Left cardiac atrium (tissue), 4 donors: ENCODE results near the gene SMURF1. TPM values are rescaled to one million over a fixed set of nuclear protein-coding genes. Genes with fewer than 3 reads are reported as not detected.
"Not testable (repeated sequence)": the region's sequence is repeated elsewhere in the genome, so short reads cannot be mapped to it uniquely, and the experiment has no call there.

Source experiments
- ATAC-seq, 2 donors: fragments of 200-7000 bp; cut with Tn5 transposase; one replicate each; pipeline ENCODE4 v1.9.1; 2020; ENCODE audit warnings: mild to moderate bottlenecking in 2 of 2, moderate library complexity in 2 of 2
- DNase-seq: peaks from one replicate; pipeline ENCODE4 v3.0.0-alpha.2; 2020
- intact Hi-C, 2 donors: fragments of 100-400 bp; cut with DNase I; formaldehyde crosslinking; loops; one replicate each; pipeline versions ENCODE4 v1.14.1 to v1.15.1; 2022 to 2023
- total RNA-seq, 2 donors: library from RNA; stranded (reverse); fragmentation: NEBNext Ultra II Directional; extraction: Animal tissue kit (Norgen Biotek cat#: 25700); gene quantifications; one replicate each; pipeline ENCODE4 v1.2.1, GENCODE V29; 2021
- donor health status: DM: no; HTN: yes; CAD: no.
- donor health status: DM: no; HTN: yes; CAD: no; lungs with severe emphysema.
- donor health status: DM: yes; HTN: yes; CAD: no.
- donor health status: Dilated cardiomyopathy.

Gene SMURF1
- total RNA-seq, 2 donors from 2014 or later: 11.2 to 15.7 TPM

DNA sequence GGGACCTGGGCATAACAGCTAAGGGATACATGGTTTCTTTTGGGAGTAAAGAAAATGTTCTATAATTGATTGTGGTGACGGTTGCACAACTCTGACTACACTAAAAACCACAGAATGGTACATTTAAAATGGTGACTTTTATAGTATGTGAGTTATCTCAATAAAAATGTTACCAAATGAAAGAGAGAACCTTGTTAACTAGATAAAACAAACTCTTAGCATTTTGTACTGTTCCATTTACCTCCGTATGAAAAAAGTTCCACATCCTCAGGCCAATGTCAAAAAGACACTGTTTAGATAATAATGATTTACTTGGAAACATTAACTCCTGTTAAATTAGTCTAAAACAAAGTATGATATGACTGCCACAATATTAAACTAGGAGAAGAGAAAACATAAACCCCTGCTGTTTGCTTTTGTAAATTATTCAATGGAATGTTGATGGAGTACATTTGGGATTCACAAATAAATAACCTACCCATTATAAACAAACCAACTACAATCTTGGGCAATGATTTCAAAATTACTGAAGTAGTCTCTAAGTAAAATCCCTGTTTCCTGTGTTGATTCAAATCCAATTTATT lies 60.7 kb downstream of the SMURF1 start:
- ATAC-seq: no peak
- no peak for DNase-seq
- intact Hi-C loops: no loop called here

GRCh38 chr7:99080679-99081078 lies 63.2 kb downstream of the SMURF1 start:
- DNase-seq: no peak
- ATAC-seq: no peak
- intact Hi-C loops: no loop called here

DNA sequence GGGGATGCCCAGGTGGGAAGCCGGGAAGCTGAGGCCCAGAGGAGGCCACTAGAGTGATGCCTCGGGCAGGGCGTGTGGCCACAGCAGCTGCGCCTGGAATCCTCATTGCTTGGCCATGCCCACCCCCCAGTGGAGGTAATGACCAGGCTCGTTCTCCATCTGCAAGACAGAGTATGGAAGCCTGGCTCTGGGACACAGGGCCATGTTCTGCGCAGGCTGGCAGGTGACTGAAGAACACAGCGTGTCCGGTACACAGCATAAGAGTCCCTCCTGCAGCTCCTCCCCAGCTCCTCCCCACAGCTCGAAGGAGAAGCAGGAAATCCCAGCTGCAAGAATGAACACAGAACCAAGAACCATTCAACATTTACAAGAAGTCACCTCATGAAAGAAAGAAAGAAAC lies 64.8 kb downstream of the SMURF1 start:
- DNase-seq: no peak
- intact Hi-C loops: no loop called here
- peak in 1 of 2 donors; percentile 35 for ATAC-seq

GRCh38 chr7:99078416-99078815 lies 65.5 kb downstream of the SMURF1 start:
- DNase-seq (no peak), ATAC-seq (no peak)
- intact Hi-C loops: no loop called here

DNA sequence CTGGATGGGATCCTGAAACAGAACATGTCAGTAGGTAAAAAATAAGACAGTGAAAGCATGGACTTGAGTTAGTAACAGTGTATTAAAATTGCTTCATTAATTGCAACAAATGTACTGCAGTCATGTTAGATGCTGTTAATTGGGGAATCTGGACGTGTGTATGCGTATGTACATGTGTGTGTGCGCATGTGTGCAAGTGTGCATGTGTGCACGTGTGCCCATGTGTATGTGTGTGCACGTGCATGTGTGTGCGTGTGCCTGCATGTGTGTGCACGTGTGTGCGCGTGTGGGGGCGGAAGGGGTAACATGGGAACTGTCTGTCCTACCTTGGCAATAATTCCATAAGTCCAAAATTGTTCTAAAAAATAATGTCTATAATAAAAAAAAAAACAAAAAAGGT lies 67.3 kb downstream of the SMURF1 start:
- ATAC-seq (no peak), DNase-seq (no peak)
- intact Hi-C loops: no loop called here

- intact Hi-C loops: no loop called here
- DNase-seq: no peak
- no peak for ATAC-seq
Observed at GRCh38 chr7:99073839-99074446, 70.0 kb downstream of the SMURF1 start.

- intact Hi-C loops: no loop called here
- no peak for DNase-seq
- no peak for ATAC-seq
Observed at GRCh38 chr7:99072126-99072525, 71.8 kb downstream of the SMURF1 start.

- DNase-seq (no peak), ATAC-seq (no peak)
- intact Hi-C loops: no loop called here
Observed at GRCh38 chr7:99070361-99070760, 73.5 kb downstream of the SMURF1 start.

- intact Hi-C loops: no loop called here
- ATAC-seq (no peak), DNase-seq (no peak)
Observed at GRCh38 chr7:99061001-99061776, 82.7 kb downstream of the SMURF1 start.

DNA sequence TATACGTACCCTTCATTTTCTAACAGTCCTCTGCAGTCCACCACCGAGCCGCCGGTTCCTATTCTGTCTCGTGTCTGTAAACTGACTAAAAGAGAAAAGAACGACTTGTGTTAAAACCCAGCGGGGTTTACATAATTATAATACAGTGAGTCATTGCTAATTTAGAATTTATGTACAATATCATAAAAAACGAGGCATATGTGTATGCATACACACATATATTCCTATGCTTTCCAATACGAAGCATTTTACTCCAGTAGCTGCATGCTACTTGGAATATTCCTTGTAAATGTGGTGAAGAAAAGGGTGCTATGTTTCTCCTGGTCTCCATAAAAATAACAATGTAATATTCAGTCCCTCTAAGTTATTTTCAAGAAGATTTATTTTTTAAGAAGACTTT lies 89.1 kb downstream of the SMURF1 start:
- intact Hi-C loops: loop anchor here in 1 of 2 donors (10.0 kb wide), 1 partner anchor 90 kb away; the partner anchor contains the start of gene SMURF1
- no peak for ATAC-seq

DNA sequence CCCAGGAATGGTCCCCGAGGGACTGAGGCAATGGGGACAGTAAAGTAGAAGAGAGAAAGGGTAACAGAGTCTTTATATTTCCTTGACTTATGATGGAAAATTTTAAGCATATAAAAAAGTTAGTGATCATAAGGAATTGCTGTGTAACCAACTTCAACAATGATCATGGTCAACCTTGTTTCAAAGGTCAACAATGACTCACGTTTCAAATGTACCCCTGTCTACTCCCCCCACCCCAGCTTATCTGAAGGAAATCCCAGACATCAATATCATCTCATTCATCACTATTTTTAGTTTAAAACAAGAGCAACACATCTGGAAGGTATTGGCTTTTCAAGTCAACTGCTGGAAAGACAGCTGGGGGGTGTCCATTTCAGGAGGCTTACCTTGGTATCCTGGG lies 92.9 kb downstream of the SMURF1 start:
- intact Hi-C loops: loop anchor here in 1 of 2 donors (10.0 kb wide), 1 partner anchor 94 kb away; the partner anchor contains the start of gene SMURF1
- ATAC-seq: no peak
- DNase-seq: no peak

More for the DNA sequence above, 89.1 kb downstream of the SMURF1 start:
- no peak for DNase-seq

DNA sequence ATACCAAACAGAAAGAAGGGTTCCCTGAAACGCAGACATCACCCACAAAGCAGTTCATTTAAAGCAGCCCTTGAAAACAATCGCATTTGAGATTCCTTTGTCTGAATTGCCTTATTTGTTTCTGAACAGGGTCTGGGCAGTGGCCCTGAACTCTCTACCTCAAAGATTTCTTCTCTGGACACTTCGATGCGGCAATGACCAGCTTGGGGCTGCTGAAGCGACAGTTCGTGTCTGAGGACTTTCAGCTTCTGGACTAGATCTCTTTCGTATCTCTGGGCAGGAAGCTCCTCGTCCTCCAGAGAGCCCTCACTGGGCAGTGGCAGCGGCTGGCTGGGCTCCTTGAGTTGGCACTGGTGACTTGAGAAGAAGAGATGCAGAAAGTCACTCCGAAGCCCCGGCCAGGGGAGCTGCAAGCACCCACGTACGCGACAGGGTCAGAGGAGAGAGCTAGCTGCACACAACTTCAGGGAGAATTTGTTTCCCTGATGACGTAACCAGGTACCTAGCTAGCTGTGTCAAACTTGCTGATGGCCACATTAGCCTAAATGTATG lies 96.3 kb downstream of the SMURF1 start:
- no peak for ATAC-seq
- intact Hi-C loops: loop anchor here in 1 of 2 donors (10.0 kb wide), 1 partner anchor 87 kb away; no protein-coding TSS in a partner anchor
- DNase-seq: no peak

GRCh38 chr7:99046722-99047121 lies 97.2 kb downstream of the SMURF1 start:
- intact Hi-C loops: loop anchor here in 1 of 2 donors (10.0 kb wide), 1 partner anchor 88 kb away; no protein-coding TSS in a partner anchor

DNA sequence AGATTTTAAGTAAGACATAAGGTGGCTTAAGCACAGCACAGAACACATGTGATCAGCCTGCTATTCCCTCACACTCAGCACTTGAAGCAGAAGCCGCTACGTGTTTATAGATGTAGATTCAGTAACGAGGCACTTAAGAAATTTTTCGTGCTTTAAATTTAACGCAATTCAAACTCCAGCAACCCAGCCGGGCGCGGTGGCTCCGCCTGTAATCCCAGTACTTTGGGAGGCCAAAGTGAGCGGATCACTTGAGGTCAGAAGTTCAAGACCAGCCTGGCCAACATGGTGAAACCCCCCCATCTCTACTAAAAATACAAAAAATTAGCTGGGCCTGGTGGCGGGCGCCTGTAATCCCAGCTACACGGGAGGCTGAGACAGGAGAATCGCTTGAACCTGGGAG lies 97.6 kb downstream of the SMURF1 start:
- ATAC-seq: not testable (repeated sequence)
- intact Hi-C loops: loop anchor here in 1 of 2 donors (10.0 kb wide), 1 partner anchor 89 kb away; no protein-coding TSS in a partner anchor

More at GRCh38 chr7:99046722-99047121, 97.2 kb downstream of the SMURF1 start:
- DNase-seq: no peak
- ATAC-seq: no peak

GRCh38 chr7:99044858-99045257 lies 99.0 kb downstream of the SMURF1 start:
- not testable (repeated sequence) for ATAC-seq, DNase-seq
- intact Hi-C loops: loop anchor here in 1 of 2 donors (10.0 kb wide), 1 partner anchor 90 kb away; no protein-coding TSS in a partner anchor

More for the DNA sequence above, 97.6 kb downstream of the SMURF1 start:
- DNase-seq: not testable (repeated sequence)

- no peak for DNase-seq
- intact Hi-C loops: loop anchor here in 1 of 2 donors (10.0 kb wide), 1 partner anchor 92 kb away; no protein-coding TSS in a partner anchor
- peak in 1 of 2 donors; percentile 19 for ATAC-seq
Observed at GRCh38 chr7:99042957-99043356, 101.0 kb downstream of the SMURF1 start.

- DNase-seq: no peak
- intact Hi-C loops: loop anchor here (2.0 to 10.0 kb wide), 2 partner anchors 93 to 271 kb away; no protein-coding TSS in a partner anchor
- no peak for ATAC-seq
Observed at GRCh38 chr7:99041526-99041925, 102.4 kb downstream of the SMURF1 start.

DNA sequence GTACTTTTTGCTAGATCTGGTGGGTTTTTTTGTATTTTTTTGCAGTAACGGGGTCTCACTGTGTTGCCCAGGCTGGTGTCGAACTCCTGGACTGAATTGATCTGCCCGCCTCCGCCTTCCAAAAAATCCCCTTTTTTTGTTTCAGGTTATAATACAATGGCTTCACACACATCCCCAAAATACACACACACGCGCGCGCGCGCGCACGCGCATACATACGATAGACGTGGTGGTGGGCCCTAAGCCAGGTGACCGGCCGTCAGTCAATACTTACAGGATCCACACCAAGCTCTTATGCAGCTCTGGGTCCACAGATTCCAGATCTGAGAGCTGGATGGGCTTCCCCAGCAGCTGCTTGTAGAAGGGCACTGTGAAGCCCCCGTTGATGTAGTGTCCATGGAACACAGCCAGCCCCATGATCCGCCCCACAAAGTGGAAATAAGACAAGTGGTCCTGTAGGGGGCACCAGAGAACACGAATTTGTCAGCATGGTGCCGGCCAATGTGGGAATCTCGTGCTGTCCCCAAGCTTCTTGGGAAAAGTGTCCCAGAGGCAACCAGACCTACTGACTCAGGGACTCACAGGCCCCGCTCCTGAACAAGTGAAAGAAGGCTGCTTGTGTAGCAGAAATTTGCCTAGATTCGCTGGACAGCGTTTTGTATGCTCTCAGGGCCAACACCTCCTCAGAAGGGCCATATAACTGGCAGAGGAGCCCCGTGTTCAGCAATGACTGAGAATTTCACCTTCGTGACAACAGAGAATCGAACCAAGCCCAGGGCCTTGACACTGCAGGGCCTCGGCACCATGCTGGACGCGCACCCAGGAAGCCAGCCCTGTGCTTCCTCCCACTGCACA lies 103.6 kb downstream of the SMURF1 start:
- DNase-seq (peak; percentile 85), ATAC-seq (peak; percentile 66 to 84)
- intact Hi-C loops: loop anchor here (1.0 to 10.0 kb wide), 3 partner anchors 94 to 273 kb away; no protein-coding TSS in a partner anchor
